NK-92 treated with Interleukin-12 subunit alpha and Interleukin-12 subunit beta, amount 100 ng/mL, for 24 hours (cell line): Measurements from ENCODE around the gene NEURL1B.

Experiments
- DNase-seq: peaks from one replicate; lab custom pipeline; 2025; lab: John Stamatoyannopoulos, UW

NEURL1B gene

GRCh38 chr5:172732201-172732865 lies 91.3 kb downstream of the NEURL1B start:
- no peak for DNase-seq

- no peak for DNase-seq
Observed at GRCh38 chr5:172733131-172733973, 92.3 kb downstream of the NEURL1B start.

- no peak for DNase-seq
Observed at GRCh38 chr5:172733974-172734346, 92.9 kb downstream of the NEURL1B start.

GRCh38 chr5:172735141-172735831 lies 94.2 kb downstream of the NEURL1B start:
- DNase-seq: no peak

- no peak for DNase-seq
Observed at GRCh38 chr5:172736508-172737135, 95.6 kb downstream of the NEURL1B start.

GRCh38 chr5:172739375-172739774 lies 98.3 kb downstream of the NEURL1B start:
- no peak for DNase-seq

- no peak for DNase-seq
Observed at GRCh38 chr5:172740428-172741205, 99.6 kb downstream of the NEURL1B start.
